K562 treated with DMSO at 1 percent for 4 hours (cell line): ENCODE data around the gene ADAMTS12. TPM values are rescaled to one million over a fixed set of nuclear protein-coding genes. Genes with fewer than 3 reads are reported as not detected.

Source experiments
- total RNA-seq: library from RNA; unstranded; fragments of 300-600 nt; gene quantifications from 2 replicates; pipeline ENCODE4 v1.2.3, GENCODE V29; 2022; ENCODE audit not compliant: insufficient read depth

Gene ADAMTS12, protein sequence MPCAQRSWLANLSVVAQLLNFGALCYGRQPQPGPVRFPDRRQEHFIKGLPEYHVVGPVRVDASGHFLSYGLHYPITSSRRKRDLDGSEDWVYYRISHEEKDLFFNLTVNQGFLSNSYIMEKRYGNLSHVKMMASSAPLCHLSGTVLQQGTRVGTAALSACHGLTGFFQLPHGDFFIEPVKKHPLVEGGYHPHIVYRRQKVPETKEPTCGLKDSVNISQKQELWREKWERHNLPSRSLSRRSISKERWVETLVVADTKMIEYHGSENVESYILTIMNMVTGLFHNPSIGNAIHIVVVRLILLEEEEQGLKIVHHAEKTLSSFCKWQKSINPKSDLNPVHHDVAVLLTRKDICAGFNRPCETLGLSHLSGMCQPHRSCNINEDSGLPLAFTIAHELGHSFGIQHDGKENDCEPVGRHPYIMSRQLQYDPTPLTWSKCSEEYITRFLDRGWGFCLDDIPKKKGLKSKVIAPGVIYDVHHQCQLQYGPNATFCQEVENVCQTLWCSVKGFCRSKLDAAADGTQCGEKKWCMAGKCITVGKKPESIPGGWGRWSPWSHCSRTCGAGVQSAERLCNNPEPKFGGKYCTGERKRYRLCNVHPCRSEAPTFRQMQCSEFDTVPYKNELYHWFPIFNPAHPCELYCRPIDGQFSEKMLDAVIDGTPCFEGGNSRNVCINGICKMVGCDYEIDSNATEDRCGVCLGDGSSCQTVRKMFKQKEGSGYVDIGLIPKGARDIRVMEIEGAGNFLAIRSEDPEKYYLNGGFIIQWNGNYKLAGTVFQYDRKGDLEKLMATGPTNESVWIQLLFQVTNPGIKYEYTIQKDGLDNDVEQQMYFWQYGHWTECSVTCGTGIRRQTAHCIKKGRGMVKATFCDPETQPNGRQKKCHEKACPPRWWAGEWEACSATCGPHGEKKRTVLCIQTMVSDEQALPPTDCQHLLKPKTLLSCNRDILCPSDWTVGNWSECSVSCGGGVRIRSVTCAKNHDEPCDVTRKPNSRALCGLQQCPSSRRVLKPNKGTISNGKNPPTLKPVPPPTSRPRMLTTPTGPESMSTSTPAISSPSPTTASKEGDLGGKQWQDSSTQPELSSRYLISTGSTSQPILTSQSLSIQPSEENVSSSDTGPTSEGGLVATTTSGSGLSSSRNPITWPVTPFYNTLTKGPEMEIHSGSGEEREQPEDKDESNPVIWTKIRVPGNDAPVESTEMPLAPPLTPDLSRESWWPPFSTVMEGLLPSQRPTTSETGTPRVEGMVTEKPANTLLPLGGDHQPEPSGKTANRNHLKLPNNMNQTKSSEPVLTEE (N-terminal part only)
- not detected in 2 replicates for total RNA-seq

DNA sequence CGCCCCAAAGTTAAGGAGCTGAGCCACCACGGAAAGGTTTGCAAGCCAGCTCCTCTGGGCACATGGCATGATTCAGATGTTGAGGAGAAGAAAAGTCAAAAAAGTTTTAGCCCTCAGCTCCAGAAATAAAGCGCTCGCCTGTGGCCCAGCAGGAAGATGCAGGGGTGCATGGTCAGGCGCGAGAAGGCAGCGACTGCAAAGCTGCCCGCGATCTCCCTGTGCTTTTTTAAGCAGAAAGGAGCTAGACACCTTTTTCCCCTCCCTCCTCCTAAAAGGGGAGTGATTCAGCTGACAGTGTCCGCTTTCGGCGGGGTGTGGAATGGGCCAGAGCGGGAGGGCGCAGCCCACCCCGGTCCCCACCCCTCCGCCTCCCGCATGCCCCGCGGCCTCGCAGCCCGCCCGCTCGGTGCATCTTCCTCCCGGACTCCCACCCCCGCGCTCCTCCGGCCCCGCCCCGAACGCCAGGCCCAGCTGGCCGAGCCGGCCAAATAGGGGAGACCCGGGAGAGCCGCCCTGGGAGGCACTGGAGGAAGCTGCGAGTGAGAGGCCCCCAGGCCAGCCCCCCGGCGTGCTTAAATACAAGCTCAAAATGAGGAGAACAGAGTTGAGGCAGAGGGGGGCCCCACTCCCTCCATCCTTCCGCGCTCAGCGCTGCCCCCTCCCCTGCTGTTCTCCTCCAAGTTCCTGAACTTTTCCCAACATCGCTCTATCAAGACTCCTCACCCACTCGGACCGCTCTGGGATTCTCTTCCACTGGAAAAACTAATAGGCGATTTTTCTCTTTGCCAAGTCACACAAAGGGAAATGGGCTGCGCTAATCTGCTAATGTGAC is at the start of gene ADAMTS12:
Gene ADAMTS12 (minus strand): TSS at position 203 of the 832 bp plus-strand sequence. CDS start 134 bp downstream, at position 69.

DNA sequence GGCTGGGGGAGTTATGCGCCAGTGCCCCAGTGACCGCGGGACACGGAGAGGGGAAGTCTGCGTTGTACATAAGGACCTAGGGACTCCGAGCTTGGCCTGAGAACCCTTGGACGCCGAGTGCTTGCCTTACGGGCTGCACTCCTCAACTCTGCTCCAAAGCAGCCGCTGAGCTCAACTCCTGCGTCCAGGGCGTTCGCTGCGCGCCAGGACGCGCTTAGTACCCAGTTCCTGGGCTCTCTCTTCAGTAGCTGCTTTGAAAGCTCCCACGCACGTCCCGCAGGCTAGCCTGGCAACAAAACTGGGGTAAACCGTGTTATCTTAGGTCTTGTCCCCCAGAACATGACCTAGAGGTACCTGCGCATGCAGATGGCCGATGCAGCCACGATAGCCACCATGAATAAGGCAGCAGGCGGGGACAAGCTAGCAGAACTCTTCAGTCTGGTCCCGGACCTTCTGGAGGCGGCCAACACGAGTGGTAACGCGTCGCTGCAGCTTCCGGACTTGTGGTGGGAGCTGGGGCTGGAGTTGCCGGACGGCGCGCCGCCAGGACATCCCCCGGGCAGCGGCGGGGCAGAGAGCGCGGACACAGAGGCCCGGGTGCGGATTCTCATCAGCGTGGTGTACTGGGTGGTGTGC is 44.7 kb upstream of the ADAMTS12 start, which contains the start of gene RXFP3:
Gene RXFP3 (plus strand): TSS at position 6 of the 636 bp plus-strand sequence. CDS start 355 bp downstream, at position 361.

Other genes with a start within 250 kb of the ADAMTS12 start
- gene RXFP3, start 44.4 kb upstream of the ADAMTS12 start, total RNA-seq, result not detected in 2 replicates
- 1.1 TPM in 1 of 2 replicates, not detected in the other for gene SLC45A2, start 92.7 kb upstream of the ADAMTS12 start, total RNA-seq
- 1.8 and 2.3 TPM in 2 replicates for gene AMACR, start 116.1 kb upstream of the ADAMTS12 start, total RNA-seq
- 1.8 TPM in 1 of 2 replicates, not detected in the other for gene C1QTNF3, start 151.2 kb upstream of the ADAMTS12 start, total RNA-seq